Trophoblast cell (in vitro differentiated cells and primary cell): ENCODE measurements around the gene PLA2G12A.
"Not testable (repeated sequence)": the region's sequence is repeated elsewhere in the genome, so short reads cannot be mapped to it uniquely, and the experiment has no call there.

Experiments used
- DNase-seq, 2 donors: peaks; one replicate each; pipeline ENCODE4 v3.0.0-alpha.2; 2016
- H2AFZ ChIP-seq: 2 replicates; pipeline ENCODE4 v1.6.1; 2013; ENCODE audit warnings: low read length, moderate library complexity, mild to moderate bottlenecking; ENCODE audit not compliant: insufficient read depth, poor library complexity
- H2AK5ac ChIP-seq: 2 replicates; pipeline ENCODE4 v1.6.1; 2013; ENCODE audit warnings: mild to moderate bottlenecking, low read length
- H2BK120ac ChIP-seq: 2 replicates; pipeline ENCODE4 v1.6.1; 2013; ENCODE audit warnings: low read length, mild to moderate bottlenecking, moderate library complexity; ENCODE audit not compliant: insufficient read depth, poor library complexity
- H2BK12ac ChIP-seq: 2 replicates; pipeline ENCODE4 v1.6.1; 2013; ENCODE audit warnings: mild to moderate bottlenecking, low read length, moderate library complexity
- H2BK5ac ChIP-seq: 2 replicates; pipeline ENCODE4 v1.6.1; 2013; ENCODE audit warnings: low read length, low read depth, moderate library complexity, mild to moderate bottlenecking; ENCODE audit not compliant: poor library complexity
- H3K14ac ChIP-seq: 2 replicates; pipeline ENCODE4 v1.6.1; 2013; ENCODE audit warnings: mild to moderate bottlenecking, low read length
- H3K18ac ChIP-seq: 2 replicates; pipeline ENCODE4 v1.6.1; 2013; ENCODE audit warnings: mild to moderate bottlenecking, low read length
- H3K23ac ChIP-seq: 2 replicates; pipeline ENCODE4 v1.6.1; 2013; ENCODE audit warnings: low read length
- H3K27ac ChIP-seq: 2 replicates; pipeline ENCODE4 v1.5.1; 2013; ENCODE audit warnings: low read depth, mild to moderate bottlenecking, inconsistent platforms, low read length, moderate library complexity
- H3K27me3 ChIP-seq: 2 replicates; pipeline ENCODE4 v1.6.1; 2013; ENCODE audit warnings: inconsistent platforms, mild to moderate bottlenecking, low read length, moderate library complexity; ENCODE audit not compliant: insufficient read depth
- H3K36me3 ChIP-seq, 2 experiments: 1 replicate in 1 of 2; 2 replicates in 1 of 2; pipeline ENCODE4 v1.6.1; 2013; ENCODE audit warnings: low read length in 2 of 2, mild to moderate bottlenecking in 2 of 2, moderate library complexity in 1 of 2; ENCODE audit not compliant: insufficient read depth in 2 of 2, control insufficient read depth in 1 of 2
- H3K4ac ChIP-seq: 2 replicates; pipeline ENCODE4 v1.6.1; 2013; ENCODE audit warnings: low read depth, mild to moderate bottlenecking, low read length, moderate library complexity
- H3K4me1 ChIP-seq, 2 experiments: 1 replicate in 1 of 2; 2 replicates in 1 of 2; pipeline ENCODE4 v1.6.1; 2013; ENCODE audit warnings: low read length in 2 of 2, mild to moderate bottlenecking in 2 of 2, moderate library complexity in 1 of 2; ENCODE audit not compliant: insufficient read depth in 2 of 2, control insufficient read depth in 1 of 2
- H3K4me2 ChIP-seq: 2 replicates; pipeline ENCODE4 v1.6.1; 2013; ENCODE audit warnings: inconsistent platforms, mild to moderate bottlenecking, low read length, moderate library complexity
- H3K4me3 ChIP-seq: 2 replicates; pipeline ENCODE4 v1.5.1; 2013; ENCODE audit warnings: mild to moderate bottlenecking, low read depth, low read length, inconsistent platforms
- H3K79me1 ChIP-seq: one replicate; pipeline ENCODE4 v1.6.1; 2013; ENCODE audit warnings: low read length
- H3K79me2 ChIP-seq: 2 replicates; pipeline ENCODE4 v1.6.1; 2013; ENCODE audit warnings: low read length, mild to moderate bottlenecking; ENCODE audit not compliant: control insufficient read depth, insufficient read depth, poor library complexity
- H3K9ac ChIP-seq: 2 replicates; pipeline ENCODE4 v1.6.1; 2013; ENCODE audit warnings: mild to moderate bottlenecking, low read length
- H3K9me3 ChIP-seq: 2 replicates; pipeline ENCODE4 v1.6.1; 2013; ENCODE audit warnings: low read depth, mild to moderate bottlenecking, control low read depth, inconsistent platforms, low read length; ENCODE audit not compliant: insufficient read depth
- H4K12ac ChIP-seq: 2 replicates; pipeline ENCODE4 v1.6.1; 2013; ENCODE audit warnings: low read depth, mild to moderate bottlenecking, low read length, moderate library complexity
- H4K8ac ChIP-seq: 2 replicates; pipeline ENCODE4 v1.6.1; 2013; ENCODE audit warnings: low read depth, mild to moderate bottlenecking, low read length, moderate library complexity
- H4K91ac ChIP-seq: one replicate; pipeline ENCODE4 v1.6.1; 2013; ENCODE audit warnings: low read depth, mild to moderate bottlenecking, low read length, moderate library complexity
- whole genome bisulfite sequencing: extraction: QIAGEN DNeasy Blood & Tissue Kit; methylation state at CpG from one replicate; pipeline ENCODE4 v1.1.7; 2013; ENCODE audit warnings: missing lambda C conversion rate; ENCODE audit not compliant: insufficient read length, insufficient coverage; ENCODE audit errors: extremely low coverage; 5-methylcytosine and 5-hydroxymethylcytosine counted together

PLA2G12A gene

GRCh38 chr4:109684727-109685126 is 45.1 kb downstream of the PLA2G12A start:
- no peak overlapping the region for H4K8ac ChIP-seq
- H3K9me3 ChIP-seq = peaks cover 5% of the 10 kb centered on the region
- H3K27ac ChIP-seq = no peak overlapping the region
- DNase-seq = no peak
- peaks cover 4 to 10% of the 10 kb centered on the region in 2 experiments for H3K36me3 ChIP-seq
- H3K4me2 ChIP-seq = no peak overlapping the region
- no peaks in the 10 kb centered on the region for H3K79me1 ChIP-seq
- H3K14ac ChIP-seq = no peak overlapping the region
- H4K91ac ChIP-seq = no peak overlapping the region
- no peak overlapping the region for H3K9ac ChIP-seq
- H3K4me3 ChIP-seq = no peak overlapping the region
- no peaks in the 10 kb centered on the region for H3K79me2 ChIP-seq
- no peak overlapping the region for H2BK12ac ChIP-seq
- no peak overlapping the region for H2AFZ ChIP-seq
- no peak overlapping the region for H3K23ac ChIP-seq
- H3K18ac ChIP-seq = no peak overlapping the region
- no peak overlapping the region for H4K12ac ChIP-seq
- no peaks in the 10 kb centered on the region for H3K27me3 ChIP-seq
- no peaks in the 10 kb centered on the region for H3K4me1 ChIP-seq
- no peak overlapping the region for H2BK5ac ChIP-seq
- no peak overlapping the region for H2BK120ac ChIP-seq
- no peak overlapping the region for H2AK5ac ChIP-seq
- H3K4ac ChIP-seq = no peak overlapping the region

DNA sequence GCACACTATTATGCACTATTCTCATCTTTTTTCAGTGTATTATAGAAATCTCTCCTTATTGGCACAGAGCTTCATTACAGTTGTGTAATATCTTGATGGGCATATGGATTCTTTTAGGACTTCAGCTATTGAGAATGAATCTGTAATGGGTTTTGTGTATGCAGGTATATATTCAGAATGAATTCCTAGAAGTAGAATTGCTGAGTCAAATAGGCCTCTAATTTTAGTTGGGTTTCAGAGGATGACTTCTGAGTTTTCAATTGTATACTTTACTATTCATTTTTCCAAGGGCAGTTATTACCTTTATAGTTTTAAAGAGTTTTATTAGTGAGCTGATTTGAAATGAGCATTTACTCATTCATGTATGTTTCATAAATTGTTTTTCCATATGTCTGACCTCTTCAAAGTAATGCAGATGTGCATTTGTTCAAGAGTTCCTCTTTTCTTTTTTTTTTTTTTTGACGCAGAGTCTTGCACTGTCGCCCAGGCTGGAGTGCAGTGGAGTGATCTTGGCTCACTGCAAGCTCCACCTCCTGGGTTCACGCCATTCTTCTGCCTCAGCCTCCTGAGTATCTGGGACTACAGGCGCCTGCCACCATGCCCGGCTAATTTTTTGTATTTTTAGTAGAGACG is 46.1 kb downstream of the PLA2G12A start:
- Histone ChIP-seq H2AFZ (no peak overlapping the region), H2BK120ac (no peak overlapping the region), H2BK12ac (no peak overlapping the region), H3K9me3 (peaks cover 8% of the 10 kb centered on the region), H2BK5ac (no peak overlapping the region), H3K27me3 (no peaks in the 10 kb centered on the region), H3K4me1 (no peaks in the 10 kb centered on the region), H3K14ac (no peak overlapping the region), H3K79me2 (no peaks in the 10 kb centered on the region), H3K9ac (no peak overlapping the region), H3K4me3 (no peak overlapping the region), H3K23ac (no peak overlapping the region), H4K12ac (no peak overlapping the region), H2AK5ac (no peak overlapping the region), H4K8ac (no peak overlapping the region), H3K4me2 (no peak overlapping the region), H3K36me3 (peaks cover 2 to 9% of the 10 kb centered on the region in 2 experiments), H3K27ac (no peak overlapping the region), H3K79me1 (no peaks in the 10 kb centered on the region), H3K4ac (no peak overlapping the region), H4K91ac (no peak overlapping the region), H3K18ac (no peak overlapping the region)
- no peak for DNase-seq
- WGBS = no CpG with 5 or more reads among the region's 6 CpGs

GRCh38 chr4:109682875-109683274 is 47.0 kb downstream of the PLA2G12A start:
- no peak for DNase-seq
- H3K36me3 ChIP-seq = peaks cover 2 to 8% of the 10 kb centered on the region in 2 experiments
- peaks cover 14% of the 10 kb centered on the region for H3K9me3 ChIP-seq
- H2AK5ac ChIP-seq = no peak overlapping the region
- no CpG with 5 or more reads among the region's 2 CpGs for WGBS
- H3K4me2 ChIP-seq = no peak overlapping the region
- no peak overlapping the region for H4K91ac ChIP-seq
- H3K27me3 ChIP-seq = no peaks in the 10 kb centered on the region
- H2BK120ac ChIP-seq = no peak overlapping the region
- H3K79me1 ChIP-seq = no peaks in the 10 kb centered on the region
- H3K4me1 ChIP-seq = no peaks in the 10 kb centered on the region
- H3K9ac ChIP-seq = no peak overlapping the region
- H2AFZ ChIP-seq = no peak overlapping the region
- no peak overlapping the region for H3K4me3 ChIP-seq
- no peak overlapping the region for H3K18ac ChIP-seq
- no peak overlapping the region for H4K8ac ChIP-seq
- no peak overlapping the region for H3K27ac ChIP-seq
- H4K12ac ChIP-seq = no peak overlapping the region
- no peaks in the 10 kb centered on the region for H3K79me2 ChIP-seq
- no peak overlapping the region for H3K14ac ChIP-seq
- no peak overlapping the region for H2BK12ac ChIP-seq
- no peak overlapping the region for H3K4ac ChIP-seq
- no peak overlapping the region for H3K23ac ChIP-seq
- H2BK5ac ChIP-seq = no peak overlapping the region

DNA sequence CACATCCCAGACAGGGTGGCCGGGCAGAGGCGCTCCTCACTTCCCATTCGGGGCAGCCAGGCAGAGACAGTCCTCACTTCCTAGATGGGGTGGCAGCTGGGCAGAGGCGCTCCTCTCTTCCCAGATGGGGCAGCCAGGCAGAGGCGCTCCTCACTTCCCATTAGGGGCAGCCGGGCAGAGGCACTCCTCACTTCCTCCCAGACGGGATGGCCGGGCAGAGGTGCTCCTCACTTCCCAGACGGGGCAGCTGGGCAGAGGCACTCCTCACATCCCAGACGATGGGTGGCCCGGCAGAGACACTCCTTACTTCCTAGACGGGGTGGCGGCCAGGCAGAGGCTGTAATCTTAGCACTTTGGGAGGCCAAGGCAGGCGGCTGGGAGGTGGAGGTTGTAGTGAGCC is 50.9 kb downstream of the PLA2G12A start:
- not testable (repeated sequence) for H2AK5ac ChIP-seq, H2BK120ac ChIP-seq, H3K27me3 ChIP-seq, H3K14ac ChIP-seq, H3K18ac ChIP-seq, H3K23ac ChIP-seq, H2BK12ac ChIP-seq, H3K4me2 ChIP-seq, H4K8ac ChIP-seq, H3K4me1 ChIP-seq, H4K91ac ChIP-seq, H2BK5ac ChIP-seq, H3K79me1 ChIP-seq, H3K36me3 ChIP-seq, H4K12ac ChIP-seq, H3K79me2 ChIP-seq, H3K27ac ChIP-seq, H3K4me3 ChIP-seq, H2AFZ ChIP-seq, H3K9ac ChIP-seq, H3K4ac ChIP-seq, DNase-seq
- WGBS = no CpG with 5 or more reads among the region's 14 CpGs
- peaks cover 14% of the 10 kb centered on the region for H3K9me3 ChIP-seq
